IPS DF 6.9 (cell line): ENCODE data around the gene MAEL.

ENCODE experiments used
- DNase-seq: peaks from one replicate; pipeline ENCODE4 v3.0.0-alpha.2; 2013; ENCODE audit warnings: low read depth, low spot score
- H3K27ac ChIP-seq: one replicate; pipeline ENCODE4 v1.5.1; 2013; ENCODE audit warnings: low read length, control low read depth
- H3K27me3 ChIP-seq: 2 replicates; pipeline ENCODE4 v1.6.1; 2013; ENCODE audit warnings: mild to moderate bottlenecking, low read length; ENCODE audit not compliant: control insufficient read depth, insufficient read depth
- H3K36me3 ChIP-seq: 2 replicates; pipeline ENCODE4 v1.6.1; 2013; ENCODE audit warnings: low read length; ENCODE audit not compliant: control insufficient read depth, insufficient read depth
- H3K4me1 ChIP-seq: 2 replicates; pipeline ENCODE4 v1.6.1; 2013; ENCODE audit warnings: low read length; ENCODE audit not compliant: control insufficient read depth, insufficient read depth
- H3K4me3 ChIP-seq: 2 replicates; pipeline ENCODE4 v1.5.1; 2013; ENCODE audit warnings: mild to moderate bottlenecking, low read length
- H3K9me3 ChIP-seq: 2 replicates; pipeline ENCODE4 v1.6.1; 2013; ENCODE audit warnings: low read length, inconsistent platforms; ENCODE audit not compliant: control insufficient read depth, insufficient read depth
- WGBS: extraction: QIAGEN DNeasy Blood & Tissue Kit; methylation state at CpG from one replicate; pipeline ENCODE4 v1.1.7; 2013; ENCODE audit warnings: mixed read lengths, missing lambda C conversion rate; ENCODE audit not compliant: insufficient read length, insufficient coverage; 5-methylcytosine and 5-hydroxymethylcytosine counted together

The MAEL gene

DNA sequence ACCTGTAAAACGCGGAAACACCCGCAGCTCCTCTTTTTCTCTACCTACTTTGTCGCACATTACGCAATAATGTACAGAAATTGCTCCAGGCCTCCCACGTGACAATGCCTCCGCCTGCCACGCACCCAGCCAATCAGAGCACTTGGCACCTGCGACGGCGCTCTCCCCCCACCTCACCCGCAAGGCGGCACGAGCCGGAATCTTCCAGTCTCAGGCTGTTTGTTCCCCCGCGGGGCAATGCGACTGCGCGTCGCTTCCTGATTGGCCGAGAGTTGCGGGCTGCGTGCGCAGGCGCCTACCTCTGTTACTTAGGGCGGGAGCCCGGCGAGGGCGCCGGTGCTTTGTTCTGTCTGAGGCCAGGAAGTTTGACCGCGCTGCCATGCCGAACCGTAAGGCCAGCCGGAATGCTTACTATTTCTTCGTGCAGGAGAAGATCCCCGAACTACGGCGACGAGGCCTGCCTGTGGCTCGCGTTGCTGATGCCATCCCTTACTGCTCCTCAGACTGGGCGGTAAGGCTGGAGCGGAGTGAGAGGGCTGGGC lies at the start of gene MAEL:
Gene MAEL (plus strand): TSS at position 307 of the 542 bp plus-strand sequence. CDS start 73 bp downstream, at position 380.
- H3K27ac ChIP-seq = no peak within 1 kb of the TSS
- H3K4me3 ChIP-seq = no peak within 1 kb of the TSS
- no peaks in the 10 kb centered on the region for H3K9me3 ChIP-seq
- H3K4me1 ChIP-seq = no peaks in the 10 kb centered on the region
- WGBS = no CpG with 5 or more reads among the region's 45 CpGs
- no peaks in the 10 kb centered on the region for H3K27me3 ChIP-seq
- no peak for DNase-seq
- H3K36me3 ChIP-seq = no peaks in the 10 kb centered on the region

DNA sequence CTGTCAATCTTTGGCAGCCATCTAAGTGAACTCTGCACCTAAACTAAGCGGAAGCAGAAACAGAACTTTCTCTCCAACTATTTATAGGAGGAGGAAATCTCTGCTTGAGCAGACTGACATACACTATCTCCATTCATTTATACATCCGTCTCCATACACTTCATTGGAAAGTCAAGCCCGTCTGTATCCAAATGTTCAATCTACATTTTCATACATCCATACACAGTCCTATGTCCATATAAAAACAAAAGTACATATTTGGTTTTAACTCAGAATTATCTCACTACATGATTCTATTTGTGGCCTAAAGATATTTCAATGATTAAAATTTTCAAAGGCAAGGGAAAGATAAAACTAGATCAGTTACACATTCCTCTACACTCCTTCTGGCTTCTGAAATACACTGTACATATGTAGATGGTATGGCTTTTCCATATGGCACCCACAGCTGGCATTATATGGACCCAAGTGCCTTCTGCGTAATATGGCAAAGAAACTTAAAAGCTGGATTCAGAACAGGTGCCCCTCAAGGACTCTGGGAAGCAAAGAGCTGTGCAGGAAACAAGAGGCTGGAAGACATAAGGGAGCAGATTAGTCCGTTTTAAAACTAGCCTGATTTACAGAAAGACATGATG lies 49.2 kb upstream of the MAEL start:
- H3K36me3 ChIP-seq = no peaks in the 10 kb centered on the region
- H3K27ac ChIP-seq = no peak overlapping the region
- no peaks in the 10 kb centered on the region; the same call in 1 of the 2 replicates for H3K27me3 ChIP-seq
- no peak for DNase-seq
- no CpG with 5 or more reads among the region's 5 CpGs for WGBS
- H3K9me3 ChIP-seq = no peaks in the 10 kb centered on the region
- H3K4me3 ChIP-seq = no peak overlapping the region
- no peaks in the 10 kb centered on the region; the same call in 1 of the 2 replicates for H3K4me1 ChIP-seq

DNA sequence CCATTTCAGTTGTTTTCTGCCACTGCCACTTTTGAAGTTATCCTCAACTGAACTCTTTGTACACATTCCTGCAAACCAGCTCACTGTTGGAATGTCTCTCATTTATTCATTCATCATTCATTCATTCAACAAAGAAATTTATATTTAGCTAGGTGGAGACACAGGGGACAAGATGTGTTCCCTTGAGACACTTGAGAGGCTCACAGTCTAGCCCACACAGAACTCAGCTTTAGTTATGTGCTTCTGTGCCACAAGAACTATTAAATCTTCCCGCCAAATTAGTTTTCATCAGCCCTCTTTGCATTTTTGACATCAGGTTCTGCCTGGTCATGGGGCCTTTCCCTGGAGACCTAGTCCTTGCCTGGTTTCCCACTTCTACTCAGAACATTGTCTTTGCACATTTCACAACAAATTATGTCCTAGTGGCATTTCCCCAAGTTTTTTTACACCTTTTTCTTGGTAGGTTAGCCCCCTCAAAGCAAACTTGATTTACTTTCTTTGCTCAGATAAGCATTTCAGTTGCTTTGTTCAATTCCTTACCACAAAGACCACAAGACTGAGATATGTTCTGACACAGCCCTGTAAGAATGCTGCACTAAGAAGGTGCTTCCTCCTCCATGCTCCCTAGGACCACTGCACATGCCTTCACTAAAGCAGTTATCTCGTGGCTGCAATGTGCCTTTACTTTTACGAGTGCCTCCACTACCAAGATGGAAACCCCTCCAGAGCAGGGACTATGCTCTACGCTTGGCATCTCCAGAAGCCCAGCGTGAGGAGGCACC lies 44.7 kb upstream of the MAEL start:
- Histone ChIP-seq H3K9me3 (no peaks in the 10 kb centered on the region), H3K4me3 (no peak overlapping the region), H3K4me1 (no peaks in the 10 kb centered on the region; the same call in 1 of the 2 replicates), H3K36me3 (no peaks in the 10 kb centered on the region), H3K27me3 (peaks cover 10% of the 10 kb centered on the region), H3K27ac (no peak overlapping the region)
- no CpG with 5 or more reads among the region's 5 CpGs for WGBS
- no peak for DNase-seq

DNA sequence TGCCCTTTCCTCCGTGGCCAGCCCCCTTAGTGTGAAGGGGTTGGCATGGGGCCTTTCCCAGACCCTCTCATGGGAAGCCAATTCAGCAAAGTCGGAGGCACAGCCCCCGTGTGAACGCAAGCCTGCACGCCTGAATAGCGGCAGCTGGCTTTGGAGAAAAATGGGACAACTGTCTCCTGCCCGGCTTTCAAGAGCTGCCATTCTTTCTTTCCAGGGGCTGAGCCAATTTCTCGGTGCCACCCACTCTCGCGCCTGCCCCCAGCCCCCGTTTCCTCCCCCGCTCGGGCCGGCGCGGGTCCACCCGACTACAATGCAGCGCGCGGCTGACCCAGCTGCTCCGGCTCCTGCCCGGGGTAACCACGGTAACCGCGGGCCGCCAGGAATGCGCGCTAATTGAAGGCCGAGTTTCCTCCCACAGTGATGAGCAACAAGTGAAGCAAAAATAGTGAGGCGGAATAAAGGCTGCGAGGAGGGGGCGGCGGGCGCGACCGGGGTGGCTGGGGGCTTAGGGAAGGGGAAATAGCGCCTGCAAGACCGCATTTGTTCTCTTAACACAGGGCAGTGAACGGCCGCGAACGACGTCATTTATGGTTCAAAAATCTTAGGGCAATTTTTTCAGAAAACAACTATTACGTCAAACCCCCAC lies 41.6 kb upstream of the MAEL start:
- no CpG with 5 or more reads among the region's 44 CpGs for WGBS
- Histone ChIP-seq H3K9me3 (no peaks in the 10 kb centered on the region), H3K36me3 (no peaks in the 10 kb centered on the region), H3K4me1 (no peaks in the 10 kb centered on the region; the same call in 1 of the 2 replicates), H3K4me3 (peak overlapping the region; percentile 39; the same call in 1 of the 2 replicates), H3K27me3 (peaks cover 10% of the 10 kb centered on the region), H3K27ac (no peak overlapping the region)
- DNase-seq = no peak

DNA sequence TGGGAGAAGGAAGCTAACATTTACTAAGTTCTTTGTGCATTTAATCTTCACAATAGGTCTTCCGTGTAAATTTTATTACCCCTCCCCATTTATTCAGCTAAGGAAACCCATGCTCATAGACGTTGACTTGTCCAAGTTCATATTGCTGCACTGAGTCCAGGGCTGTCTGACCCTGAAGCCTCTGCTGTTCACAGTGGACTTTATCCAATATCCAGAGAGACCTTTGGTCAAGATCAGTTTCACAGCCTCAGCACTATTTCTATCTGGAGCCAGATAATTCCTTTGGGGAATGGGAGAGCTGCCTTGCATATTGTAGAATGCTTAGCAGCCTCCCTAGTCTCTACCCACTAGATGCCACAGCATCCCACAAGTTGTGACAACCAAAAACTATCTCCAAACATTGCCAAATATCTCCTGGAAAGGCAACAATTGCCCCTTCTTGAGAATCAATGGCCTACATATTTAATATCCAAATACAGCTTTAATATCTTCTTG lies 40.2 kb upstream of the MAEL start:
- H3K9me3 ChIP-seq = no peaks in the 10 kb centered on the region
- no peak overlapping the region for H3K27ac ChIP-seq
- H3K4me1 ChIP-seq = no peaks in the 10 kb centered on the region; the same call in 1 of the 2 replicates
- no peaks in the 10 kb centered on the region for H3K36me3 ChIP-seq
- H3K27me3 ChIP-seq = peaks cover 10% of the 10 kb centered on the region
- no peak for DNase-seq
- no CpG with 5 or more reads among the region's 2 CpGs for WGBS
- no peak overlapping the region for H3K4me3 ChIP-seq

DNA sequence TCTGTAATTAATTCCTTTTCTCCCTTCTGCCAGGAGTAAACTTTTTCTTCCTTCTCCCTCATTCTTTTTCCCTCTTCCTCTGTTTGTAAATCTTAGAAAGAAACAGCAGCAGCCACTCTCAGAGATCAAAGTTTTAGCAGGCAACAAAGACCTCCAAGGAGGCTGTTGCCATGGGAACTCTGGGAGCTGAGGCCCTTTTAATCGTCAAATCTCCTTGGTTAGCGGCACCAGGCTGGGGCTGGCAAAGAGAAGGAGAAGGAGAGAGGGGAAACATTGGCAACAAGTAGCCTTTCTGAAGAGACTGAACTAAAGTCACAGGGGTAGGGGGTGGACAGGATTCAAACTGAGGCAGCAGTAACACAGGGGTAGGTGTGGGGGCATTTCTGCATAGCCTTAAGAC lies 38.9 kb upstream of the MAEL start:
- no CpG with 5 or more reads among the region's 2 CpGs for WGBS
- Histone ChIP-seq H3K27ac (no peak overlapping the region), H3K9me3 (no peaks in the 10 kb centered on the region), H3K27me3 (peaks cover 10% of the 10 kb centered on the region; the same call in 1 of the 2 replicates), H3K4me1 (no peaks in the 10 kb centered on the region), H3K36me3 (no peaks in the 10 kb centered on the region), H3K4me3 (no peak overlapping the region)
- no peak for DNase-seq

DNA sequence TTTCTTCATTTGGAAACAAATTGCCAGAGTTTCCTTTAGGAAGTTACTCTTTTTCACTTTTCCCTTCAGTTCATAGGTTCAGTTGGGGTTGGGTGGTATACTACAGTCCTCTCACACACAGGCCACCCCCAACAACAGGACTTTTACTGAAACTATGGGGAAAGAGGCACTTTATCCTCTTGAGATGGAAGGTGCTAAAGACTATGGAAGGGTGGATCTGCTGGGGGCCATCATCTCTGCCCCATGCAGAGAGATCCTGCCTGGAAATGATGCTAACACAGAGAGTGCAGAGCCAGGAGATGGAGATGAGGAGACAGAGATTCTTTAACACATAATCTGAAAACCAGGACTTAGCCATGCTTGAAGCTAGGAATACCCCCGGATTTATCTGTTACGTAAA lies 38.0 kb upstream of the MAEL start:
- Histone ChIP-seq H3K36me3 (no peaks in the 10 kb centered on the region), H3K27ac (no peak overlapping the region), H3K4me3 (no peak overlapping the region), H3K27me3 (peaks cover 10% of the 10 kb centered on the region; the same call in 1 of the 2 replicates), H3K9me3 (no peaks in the 10 kb centered on the region), H3K4me1 (no peaks in the 10 kb centered on the region)
- DNase-seq = no peak
- no CpG with 5 or more reads among the region's 2 CpGs for WGBS

DNA sequence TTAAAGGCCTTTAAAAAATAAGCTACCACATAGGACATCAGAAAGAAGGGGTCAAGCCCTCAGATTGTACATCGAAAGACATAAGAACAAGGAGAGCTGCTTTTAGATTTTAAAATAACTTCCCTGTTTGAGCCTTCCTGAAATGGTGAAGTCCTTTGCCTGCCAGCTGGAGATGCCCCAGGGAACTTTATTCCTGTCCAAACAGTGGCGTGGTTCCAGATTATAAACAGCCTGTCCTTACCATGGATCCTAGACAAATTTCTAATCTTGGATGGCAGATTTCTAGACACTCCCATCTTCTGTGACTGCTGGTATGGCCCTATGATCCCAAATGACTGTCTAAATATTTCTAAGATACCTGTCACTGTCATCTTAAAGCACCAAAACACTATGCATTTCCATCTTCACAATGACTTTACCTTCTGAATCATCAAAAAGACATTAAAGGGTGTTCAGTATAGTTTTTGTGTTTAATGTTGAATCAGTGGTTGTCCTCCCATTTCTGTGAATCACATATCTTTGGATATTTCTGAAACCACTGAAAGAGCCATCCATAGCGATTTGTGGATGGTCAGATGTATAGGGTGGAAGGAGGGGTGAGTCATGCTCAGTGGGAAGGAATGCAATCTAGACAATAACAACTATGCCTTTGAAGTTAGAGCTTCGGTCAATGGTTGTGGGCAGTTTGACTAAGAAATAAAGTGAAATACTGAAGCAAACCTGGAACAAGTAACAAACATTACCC lies 36.9 kb upstream of the MAEL start:
- Histone ChIP-seq H3K27me3 (peaks cover 8% of the 10 kb centered on the region; the same call in 1 of the 2 replicates), H3K4me1 (no peaks in the 10 kb centered on the region), H3K36me3 (no peaks in the 10 kb centered on the region), H3K9me3 (no peaks in the 10 kb centered on the region), H3K27ac (no peak overlapping the region), H3K4me3 (no peak overlapping the region)
- DNase-seq = no peak
- WGBS = no CpG with 5 or more reads among the region's 4 CpGs

DNA sequence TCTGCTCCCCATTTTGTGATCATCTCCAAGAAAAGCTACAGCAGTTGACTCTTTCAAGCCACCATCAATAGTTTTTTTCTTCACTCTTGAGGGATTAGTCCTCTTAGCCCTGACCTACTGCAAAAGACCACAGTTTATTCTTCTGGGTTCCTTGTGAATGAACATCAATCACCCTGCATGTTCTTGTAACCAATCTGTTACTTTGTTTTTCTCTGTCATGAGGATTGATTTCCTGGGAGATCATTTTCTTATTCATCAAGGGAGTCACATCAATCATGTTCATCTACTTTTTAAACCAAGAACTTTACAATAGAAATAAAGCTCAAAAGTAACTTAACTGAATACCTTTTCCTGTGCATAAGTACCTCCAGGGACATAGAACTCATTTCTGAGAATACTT lies 35.6 kb upstream of the MAEL start:
- Histone ChIP-seq H3K9me3 (no peaks in the 10 kb centered on the region), H3K27me3 (no peaks in the 10 kb centered on the region), H3K27ac (no peak overlapping the region), H3K4me1 (no peaks in the 10 kb centered on the region), H3K36me3 (no peaks in the 10 kb centered on the region), H3K4me3 (no peak overlapping the region)
- no peak for DNase-seq
